Measurements from ENCODE around the gene JUNB. TPM values are rescaled to one million over a fixed set of nuclear protein-coding genes. Genes with fewer than 3 reads are reported as not detected.
A peak's percentile ranks its signal among the peaks of the same experiment; 100 is the strongest.

Gene JUNB
- polyA plus RNA-seq, 1 donor (not counting 4 experiments of a cell fraction or from before 2014, with no cell fraction given) = 40.8 TPM

DNA sequence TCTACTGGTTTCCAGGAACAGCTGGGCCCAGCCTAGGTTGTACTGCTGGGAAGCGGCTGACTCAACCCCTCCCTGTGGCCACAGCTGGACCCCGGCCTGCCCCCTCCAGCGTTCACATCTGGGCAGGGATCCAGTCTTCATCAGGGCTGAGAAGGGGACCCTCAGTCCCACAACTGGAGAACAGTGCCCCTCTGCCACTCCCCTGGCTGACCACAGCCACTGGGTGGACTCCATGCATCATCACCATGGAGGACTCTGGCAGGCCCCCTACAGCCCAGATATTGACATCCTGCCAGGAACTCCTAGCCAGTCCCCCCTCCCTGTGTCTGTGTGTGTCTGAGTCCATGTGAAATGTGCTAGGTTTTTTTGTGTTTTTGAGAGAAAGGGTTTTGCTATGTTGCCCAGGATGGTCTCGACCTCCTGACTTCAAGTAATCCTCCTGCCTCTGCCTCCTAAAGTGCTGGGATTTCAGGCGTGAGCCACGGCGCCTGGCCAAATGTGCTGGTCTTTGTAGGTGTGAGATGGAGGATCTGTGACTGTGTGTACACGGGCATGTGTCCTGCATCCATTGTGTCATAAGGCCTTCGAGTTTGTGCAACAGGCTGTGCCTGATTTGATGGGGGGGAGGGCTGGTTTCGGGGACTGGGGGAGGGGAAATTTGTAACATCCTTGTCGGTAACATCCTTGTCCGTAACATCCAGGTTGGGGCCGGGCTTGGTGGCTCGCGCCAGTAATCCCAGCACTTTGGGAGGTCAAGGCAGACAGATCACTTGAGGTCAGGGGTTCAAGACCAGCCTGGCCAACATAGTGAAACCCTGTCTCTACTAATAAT, 11.9 kb upstream of the JUNB start:
- peaks cover 48% of the 10 kb centered on the region for H3K4me1 ChIP-seq (ENCODE audit: control insufficient read depth, extremely low read depth, insufficient read depth, low read length)
- DNase-seq (ENCODE audit: low read depth, low spot score) = no peak
- H3K79me2 ChIP-seq (ENCODE audit: control insufficient read depth, insufficient read depth, low read length) = peaks cover 3% of the 10 kb centered on the region
- H3K4me3 ChIP-seq (ENCODE audit: control insufficient read depth in 2 of 3, extremely low read depth in 1 of 3, insufficient read depth in 2 of 3, low read depth in 1 of 3, low read length in 3 of 3) = peak overlapping the region; percentile 57 to 86 (median 76)
- H3K36me3 ChIP-seq (ENCODE audit: control insufficient read depth in 2 of 2, extremely low read depth in 1 of 2, insufficient read depth in 2 of 2, low read length in 2 of 2) = peaks cover under 1 to 4% of the 10 kb centered on the region in 2 experiments
- TF ChIP-seq, protein P1, sequence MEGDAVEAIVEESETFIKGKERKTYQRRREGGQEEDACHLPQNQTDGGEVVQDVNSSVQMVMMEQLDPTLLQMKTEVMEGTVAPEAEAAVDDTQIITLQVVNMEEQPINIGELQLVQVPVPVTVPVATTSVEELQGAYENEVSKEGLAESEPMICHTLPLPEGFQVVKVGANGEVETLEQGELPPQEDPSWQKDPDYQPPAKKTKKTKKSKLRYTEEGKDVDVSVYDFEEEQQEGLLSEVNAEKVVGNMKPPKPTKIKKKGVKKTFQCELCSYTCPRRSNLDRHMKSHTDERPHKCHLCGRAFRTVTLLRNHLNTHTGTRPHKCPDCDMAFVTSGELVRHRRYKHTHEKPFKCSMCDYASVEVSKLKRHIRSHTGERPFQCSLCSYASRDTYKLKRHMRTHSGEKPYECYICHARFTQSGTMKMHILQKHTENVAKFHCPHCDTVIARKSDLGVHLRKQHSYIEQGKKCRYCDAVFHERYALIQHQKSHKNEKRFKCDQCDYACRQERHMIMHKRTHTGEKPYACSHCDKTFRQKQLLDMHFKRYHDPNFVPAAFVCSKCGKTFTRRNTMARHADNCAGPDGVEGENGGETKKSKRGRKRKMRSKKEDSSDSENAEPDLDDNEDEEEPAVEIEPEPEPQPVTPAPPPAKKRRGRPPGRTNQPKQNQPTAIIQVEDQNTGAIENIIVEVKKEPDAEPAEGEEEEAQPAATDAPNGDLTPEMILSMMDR (optimal IDR thresholded peaks at IDR 0.05 in 1 of 3, IDR thresholded peaks at IDR 0.05 in 1 of 3, conservative IDR thresholded peaks at IDR 0.05 in 1 of 3; ENCODE audit: extremely low read depth in 1 of 3, insufficient read depth in 2 of 3, low read length in 3 of 3) = no peak
- no peak for TF ChIP-seq EZH2 (IDR thresholded peaks at IDR 0.05; ENCODE audit: low read length)
- no peak for FAIRE-seq
- H3K27ac ChIP-seq (ENCODE audit: control insufficient read depth, insufficient read depth, low read length) = peak overlapping the region; percentile 85
- H3K9me3 ChIP-seq (ENCODE audit: control insufficient read depth, low read depth, low read length) = no peaks in the 10 kb centered on the region
- H4K20me1 ChIP-seq (ENCODE audit: control insufficient read depth, extremely low read depth, insufficient read depth, low read length) = no peaks in the 10 kb centered on the region
- H3K4me2 ChIP-seq (ENCODE audit: control insufficient read depth, extremely low read depth, insufficient read depth, low read depth, low read length) = peak overlapping the region; percentile 93
- H3K9ac ChIP-seq (ENCODE audit: control insufficient read depth, extremely low read depth, insufficient read depth, low read length) = peak overlapping the region; percentile 79
- H3K9me1 ChIP-seq (ENCODE audit: control insufficient read depth, extremely low read depth, insufficient read depth, low read length) = no peaks in the 10 kb centered on the region
- dilution Hi-C loops (cut with MboI; ENCODE audit: extremely low pct_ligation_motif_present, low sequenced_read_pairs) = no loop called here
- no peaks in the 10 kb centered on the region for H3K27me3 ChIP-seq (ENCODE audit: control insufficient read depth, extremely low read depth, insufficient read depth, low read length)
- peak overlapping the region; percentile 73 for H2AFZ ChIP-seq (ENCODE audit: control insufficient read depth, low read length)

DNA sequence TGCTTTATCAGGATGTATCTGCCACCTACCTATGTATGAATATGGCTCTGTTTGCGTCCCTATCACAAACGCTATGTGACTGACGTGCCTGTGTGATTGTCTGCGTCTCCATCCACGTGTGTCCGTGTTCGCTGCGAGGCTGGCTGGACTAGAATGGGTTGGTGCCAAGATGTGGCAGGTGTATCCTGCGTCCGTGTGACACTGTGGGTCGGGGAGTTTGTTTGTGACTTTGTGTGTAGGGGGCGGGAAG, 9.2 kb upstream of the JUNB start:
- Histone ChIP-seq H4K20me1 (ENCODE audit: control insufficient read depth, extremely low read depth, insufficient read depth, low read length) (no peaks in the 10 kb centered on the region), H3K4me3 (ENCODE audit: control insufficient read depth in 2 of 3, extremely low read depth in 1 of 3, insufficient read depth in 2 of 3, low read depth in 1 of 3, low read length in 3 of 3) (peak overlapping the region; percentile 34 to 49 (median 40)), H3K4me1 (ENCODE audit: control insufficient read depth, extremely low read depth, insufficient read depth, low read length) (peaks cover 71% of the 10 kb centered on the region), H3K36me3 (ENCODE audit: control insufficient read depth in 2 of 2, extremely low read depth in 1 of 2, insufficient read depth in 2 of 2, low read length in 2 of 2) (no peaks in the 10 kb centered on the region), H3K27me3 (ENCODE audit: control insufficient read depth, extremely low read depth, insufficient read depth, low read length) (no peaks in the 10 kb centered on the region), H3K4me2 (ENCODE audit: control insufficient read depth, extremely low read depth, insufficient read depth, low read depth, low read length) (peak overlapping the region; percentile 88), H3K9me1 (ENCODE audit: control insufficient read depth, extremely low read depth, insufficient read depth, low read length) (no peaks in the 10 kb centered on the region), H3K9ac (ENCODE audit: control insufficient read depth, extremely low read depth, insufficient read depth, low read length) (peak overlapping the region; percentile 73), H3K79me2 (ENCODE audit: control insufficient read depth, insufficient read depth, low read length) (no peaks in the 10 kb centered on the region), H2AFZ (ENCODE audit: control insufficient read depth, low read length) (peak overlapping the region; percentile 60), H3K27ac (ENCODE audit: control insufficient read depth, insufficient read depth, low read length) (peak overlapping the region; percentile 81), H3K9me3 (ENCODE audit: control insufficient read depth, low read depth, low read length) (no peaks in the 10 kb centered on the region)
- TF ChIP-seq EZH2 (IDR thresholded peaks at IDR 0.05; ENCODE audit: low read length) = no peak
- TF ChIP-seq, protein P1 (optimal IDR thresholded peaks at IDR 0.05 in 1 of 3, IDR thresholded peaks at IDR 0.05 in 1 of 3, conservative IDR thresholded peaks at IDR 0.05 in 1 of 3; ENCODE audit: extremely low read depth in 1 of 3, insufficient read depth in 2 of 3, low read length in 3 of 3) = no peak
- FAIRE-seq (no peak), DNase-seq (ENCODE audit: low read depth, low spot score) (no peak)
- dilution Hi-C loops (cut with MboI; ENCODE audit: extremely low pct_ligation_motif_present, low sequenced_read_pairs) = no loop called here

All from keratinocyte (primary cell).